LNCAP (cell line): Measurements from ENCODE around the gene ENDOU.

ENCODE experiments used
- TF ChIP-seq, protein P1 (sequence below): fragments of 450-650 bp; IDR thresholded peaks from 2 replicates; pipeline ENCODE4 v1.5.1; 2017; ENCODE audit warnings: mild to moderate bottlenecking

Gene ENDOU

DNA sequence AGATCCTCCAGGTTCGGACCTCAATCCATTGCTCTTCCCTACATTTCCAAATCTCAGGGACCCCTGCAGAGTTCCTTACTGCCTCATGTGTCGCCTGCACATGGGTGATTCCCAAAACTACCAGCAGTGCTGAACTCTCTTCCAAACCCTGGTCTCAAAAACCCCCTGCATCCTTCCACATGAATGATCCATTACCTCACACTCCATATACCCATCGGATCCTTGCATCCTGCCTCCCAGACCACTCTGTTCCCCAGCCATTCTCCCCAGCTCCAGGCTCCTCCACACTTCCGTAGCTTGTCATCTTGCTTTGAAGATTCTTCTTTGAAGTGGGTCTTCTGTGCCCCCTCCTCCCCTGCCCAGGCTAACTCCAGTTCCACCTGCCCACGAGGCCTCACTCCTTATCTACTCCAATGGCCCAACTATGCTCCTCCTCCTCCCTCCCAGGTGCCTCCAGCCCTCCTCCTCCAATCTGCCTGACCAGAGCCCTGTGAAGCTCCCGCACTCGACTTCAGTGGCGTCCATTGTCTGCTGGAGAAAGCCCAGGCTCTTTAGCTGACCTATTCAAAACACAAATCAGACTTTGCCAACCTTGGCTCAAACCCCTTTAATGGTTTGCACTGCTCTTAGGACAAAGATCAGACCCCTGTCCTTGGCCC lies 19.6 kb upstream of the ENDOU start:
- TF ChIP-seq, protein P1, sequence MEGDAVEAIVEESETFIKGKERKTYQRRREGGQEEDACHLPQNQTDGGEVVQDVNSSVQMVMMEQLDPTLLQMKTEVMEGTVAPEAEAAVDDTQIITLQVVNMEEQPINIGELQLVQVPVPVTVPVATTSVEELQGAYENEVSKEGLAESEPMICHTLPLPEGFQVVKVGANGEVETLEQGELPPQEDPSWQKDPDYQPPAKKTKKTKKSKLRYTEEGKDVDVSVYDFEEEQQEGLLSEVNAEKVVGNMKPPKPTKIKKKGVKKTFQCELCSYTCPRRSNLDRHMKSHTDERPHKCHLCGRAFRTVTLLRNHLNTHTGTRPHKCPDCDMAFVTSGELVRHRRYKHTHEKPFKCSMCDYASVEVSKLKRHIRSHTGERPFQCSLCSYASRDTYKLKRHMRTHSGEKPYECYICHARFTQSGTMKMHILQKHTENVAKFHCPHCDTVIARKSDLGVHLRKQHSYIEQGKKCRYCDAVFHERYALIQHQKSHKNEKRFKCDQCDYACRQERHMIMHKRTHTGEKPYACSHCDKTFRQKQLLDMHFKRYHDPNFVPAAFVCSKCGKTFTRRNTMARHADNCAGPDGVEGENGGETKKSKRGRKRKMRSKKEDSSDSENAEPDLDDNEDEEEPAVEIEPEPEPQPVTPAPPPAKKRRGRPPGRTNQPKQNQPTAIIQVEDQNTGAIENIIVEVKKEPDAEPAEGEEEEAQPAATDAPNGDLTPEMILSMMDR = no peak

DNA sequence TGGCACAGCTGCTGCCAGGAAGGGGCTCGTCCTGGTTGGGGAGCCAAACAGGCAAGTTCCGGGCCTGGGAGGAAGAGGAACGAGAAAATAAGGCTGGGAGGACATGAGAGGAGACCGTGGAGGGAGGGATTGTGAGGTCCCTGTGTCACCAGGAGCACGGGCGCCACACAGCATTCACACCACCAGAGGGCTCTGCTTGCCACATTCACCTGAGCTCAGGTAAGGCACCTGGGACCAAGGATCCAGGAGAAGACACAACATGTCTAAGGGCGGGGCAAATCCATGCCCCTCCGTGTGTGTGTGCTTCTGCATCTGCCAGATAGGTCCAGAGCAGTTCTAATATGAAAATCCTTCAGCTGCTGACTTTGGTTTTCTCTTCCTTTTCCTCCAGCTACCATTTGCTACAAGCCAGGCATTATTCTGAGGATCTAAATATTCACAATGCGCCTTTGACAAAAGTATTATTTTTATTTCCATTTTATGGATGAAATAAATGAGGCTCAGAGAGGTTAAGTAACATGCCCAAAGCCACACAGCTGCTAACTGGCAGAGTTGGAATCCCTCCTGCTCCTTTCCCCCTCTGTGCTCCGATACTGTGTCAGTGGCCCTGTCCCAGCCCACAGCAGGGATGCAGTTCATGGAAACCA lies 18.8 kb upstream of the ENDOU start:
- TF ChIP-seq, protein P1 = peak; percentile 89

GRCh38 chr12:47743311-47743860 lies 18.1 kb upstream of the ENDOU start:
- TF ChIP-seq, protein P1 = no peak

GRCh38 chr12:47742253-47742825 lies 17.0 kb upstream of the ENDOU start:
- TF ChIP-seq, protein P1 = peak; percentile 99

DNA sequence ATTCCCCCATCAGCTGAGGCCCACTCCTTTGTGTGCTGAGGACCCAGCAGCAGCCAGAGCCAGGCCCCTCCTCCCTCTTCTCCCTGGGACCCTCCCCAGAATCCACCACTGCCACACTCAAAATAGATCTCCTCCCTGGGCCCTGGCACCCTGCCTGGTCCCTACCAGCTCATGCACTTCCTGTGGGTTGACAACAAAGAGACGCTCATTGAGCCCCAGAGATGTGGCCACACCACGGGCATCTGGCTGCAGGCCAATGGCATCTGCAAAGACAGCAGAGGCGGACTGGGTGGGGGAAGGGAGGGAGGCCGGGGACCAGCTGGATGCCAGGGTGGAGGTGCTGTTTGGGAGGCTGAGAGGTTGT lies 16.0 kb upstream of the ENDOU start:
- TF ChIP-seq, protein P1 = no peak

- TF ChIP-seq, protein P1 = no peak
Measured at GRCh38 chr12:47740606-47741339, 15.5 kb upstream of the ENDOU start.

DNA sequence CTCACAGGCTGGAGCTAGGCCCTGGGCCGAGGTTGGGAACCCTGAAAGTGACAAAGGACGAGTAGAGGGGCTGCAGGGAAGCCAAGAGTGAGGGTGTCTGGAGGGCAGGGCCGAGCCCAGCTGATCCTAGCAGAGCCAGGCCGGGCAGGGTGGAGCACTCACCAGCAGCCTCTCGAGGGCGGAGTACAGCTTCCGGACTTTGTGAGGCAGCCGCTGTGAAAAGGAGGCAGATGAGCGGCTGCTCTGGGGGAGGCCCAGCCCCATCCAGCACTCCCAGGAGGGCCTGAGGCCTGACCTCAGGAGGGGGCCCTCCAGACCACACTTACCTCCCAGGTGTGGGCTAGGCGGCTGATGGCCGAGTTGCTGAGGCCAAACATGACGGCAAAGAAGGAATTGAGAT lies 14.7 kb upstream of the ENDOU start:
- TF ChIP-seq, protein P1 = no peak
